DLD1 (cell line): Measurements from ENCODE around the gene CLDN17.

Experiments used
- in situ Hi-C: cut with HindIII; loops from 2 replicates; pipeline ENCODE4 v1.10.0; 2017; ENCODE audit warnings: low sequenced_read_pairs

CLDN17 gene, protein sequence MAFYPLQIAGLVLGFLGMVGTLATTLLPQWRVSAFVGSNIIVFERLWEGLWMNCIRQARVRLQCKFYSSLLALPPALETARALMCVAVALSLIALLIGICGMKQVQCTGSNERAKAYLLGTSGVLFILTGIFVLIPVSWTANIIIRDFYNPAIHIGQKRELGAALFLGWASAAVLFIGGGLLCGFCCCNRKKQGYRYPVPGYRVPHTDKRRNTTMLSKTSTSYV

DNA sequence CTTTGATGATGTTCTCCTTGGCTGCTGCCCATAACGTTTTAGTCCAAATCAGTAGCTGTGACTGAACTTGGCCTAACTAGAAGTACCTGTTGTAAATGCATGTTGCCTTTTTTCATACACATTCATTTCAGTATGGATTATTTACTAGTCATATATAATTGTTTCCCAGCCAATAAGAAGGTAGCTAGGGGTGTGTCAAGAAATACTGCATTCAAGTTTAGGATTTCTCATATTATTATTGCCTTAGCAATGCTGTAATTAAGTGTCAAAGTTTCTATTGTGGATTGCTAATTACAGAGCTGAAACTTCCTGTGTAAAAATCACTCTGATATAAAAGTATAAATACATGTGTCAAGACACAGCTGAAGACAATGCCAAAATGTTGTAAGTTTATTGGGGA is at the start of gene CLDN17:
Gene CLDN17, minus strand, starts transcription at position 101 of the 400 bp plus-strand sequence. CDS start 188 bp downstream, outside the sequence.
- in situ Hi-C loops, result no loop called here

DNA sequence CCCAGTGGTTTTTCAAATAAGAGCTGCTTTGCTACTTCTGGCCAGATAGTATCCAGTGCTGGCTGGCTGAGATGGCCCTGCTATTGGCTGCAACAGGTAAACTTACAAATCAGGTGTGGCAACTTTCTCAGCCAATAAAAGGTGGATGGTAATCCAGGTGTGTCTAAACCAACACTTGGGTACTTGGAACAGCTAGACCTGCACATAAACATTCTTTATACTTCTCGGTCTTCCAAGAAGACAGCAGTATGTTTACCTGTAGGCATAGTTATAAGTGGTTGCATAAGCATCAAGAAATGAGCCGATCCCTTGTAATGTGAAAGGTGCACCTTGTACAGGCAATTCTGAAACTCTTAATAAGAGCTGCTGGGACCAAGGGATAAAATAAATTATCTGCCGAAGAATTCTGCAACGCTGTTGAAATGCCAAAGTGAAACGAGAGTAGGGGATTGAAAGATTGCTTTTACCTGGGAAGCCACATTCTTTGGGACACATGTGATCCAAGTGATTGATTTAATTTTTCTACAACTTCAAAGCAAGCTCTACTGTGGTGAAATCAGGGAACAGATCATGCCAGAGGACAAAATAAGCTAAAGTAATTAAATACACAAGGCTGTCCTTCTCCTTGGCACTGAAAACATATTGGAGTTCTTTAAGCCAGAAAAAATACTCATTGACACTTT is 49.6 kb upstream of the CLDN17 start, which contains the start of gene CLDN8:
Gene CLDN8, minus strand, starts transcription at position 57 of the 683 bp plus-strand sequence. CDS start 172 bp downstream, outside the sequence.
- in situ Hi-C loops, result no loop called here

DNA sequence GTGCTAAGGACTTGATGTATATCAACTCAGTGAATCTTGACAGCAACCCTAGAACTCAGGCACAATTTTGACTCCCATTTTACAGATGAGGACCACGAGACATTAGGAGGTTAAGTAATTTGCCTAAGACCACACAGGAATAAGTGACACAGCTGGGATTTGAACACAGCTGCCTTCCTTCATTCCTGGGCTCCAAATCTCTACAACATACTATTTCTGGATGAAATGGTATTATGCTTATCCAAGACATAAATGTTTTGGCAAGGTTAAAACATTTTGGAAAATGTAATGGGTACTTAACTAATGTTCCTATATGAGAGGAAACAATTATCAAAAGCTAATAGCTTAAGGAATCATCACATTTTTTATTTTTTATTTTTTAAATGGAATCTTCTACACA is 44.5 kb upstream of the CLDN17 start:
- in situ Hi-C loops, result no loop called here

DNA sequence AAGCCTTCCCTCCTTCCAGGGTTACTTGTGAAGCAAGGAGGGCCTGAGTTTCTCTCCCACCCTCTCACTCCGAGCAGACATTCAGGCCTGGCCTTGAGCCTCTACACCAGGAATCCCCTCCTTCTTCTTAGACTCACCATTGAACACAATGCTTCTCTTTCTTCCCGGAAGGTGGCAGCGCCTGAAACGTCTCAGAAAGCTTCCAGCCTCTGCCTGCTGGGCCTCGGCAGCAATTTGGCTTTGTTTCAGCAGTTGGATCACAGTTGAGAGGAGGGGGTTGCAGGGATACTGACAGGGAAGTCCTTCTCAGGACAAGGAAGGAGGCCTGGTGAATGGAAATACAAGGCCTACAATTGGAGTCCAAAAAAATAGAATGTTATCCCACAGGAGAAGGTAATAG is 43.0 kb upstream of the CLDN17 start:
- in situ Hi-C loops, result no loop called here

DNA sequence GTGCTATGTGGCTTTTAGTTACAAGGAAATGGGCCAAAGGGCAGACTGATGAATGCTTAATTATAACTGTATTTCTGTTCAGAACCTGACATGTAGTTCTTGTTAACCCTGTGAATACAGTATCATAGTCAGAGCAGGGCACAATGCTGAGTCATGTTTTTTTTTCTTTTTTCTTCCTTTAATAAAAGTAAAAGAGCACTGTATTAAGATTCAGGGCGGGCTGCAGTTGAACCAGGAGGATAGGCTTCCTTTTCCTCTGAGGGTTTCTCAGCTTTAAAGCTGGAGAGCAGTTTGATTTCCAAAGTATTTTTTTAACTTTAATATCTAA is 40.6 kb upstream of the CLDN17 start:
- in situ Hi-C loops, result no loop called here

DNA sequence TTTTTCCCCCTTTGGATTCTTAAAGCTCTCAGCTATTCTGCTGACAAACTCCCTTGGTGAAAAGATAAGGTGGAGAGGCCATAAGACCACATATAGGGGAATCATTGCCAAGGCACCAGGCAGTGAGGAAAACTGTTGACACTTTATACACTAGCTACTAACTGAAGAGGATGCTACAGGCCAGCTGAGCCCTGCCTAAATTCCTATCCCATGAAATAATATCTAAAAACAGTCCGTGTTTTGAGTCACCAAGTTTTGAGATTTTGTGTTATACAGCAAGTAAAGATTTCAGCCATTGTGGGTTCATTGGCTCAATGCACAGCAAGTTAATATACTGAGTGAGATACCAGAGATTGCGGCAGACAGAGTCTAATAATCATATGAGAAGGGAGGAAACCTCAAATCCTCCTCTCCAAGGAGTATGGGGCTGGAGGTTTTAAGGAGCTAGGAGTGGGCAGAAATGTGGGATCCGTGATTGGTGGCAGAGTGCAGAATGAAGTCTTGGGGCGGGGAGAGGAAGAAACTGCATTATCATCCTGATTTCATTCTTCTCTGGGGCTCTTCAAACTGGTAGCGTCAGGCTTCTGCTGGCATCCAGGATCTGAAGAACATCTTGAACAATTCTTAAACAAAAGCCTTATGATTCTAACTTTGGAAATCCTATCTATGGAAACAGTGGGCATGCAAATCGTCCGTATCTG is 40.1 kb upstream of the CLDN17 start:
- in situ Hi-C loops, result no loop called here

DNA sequence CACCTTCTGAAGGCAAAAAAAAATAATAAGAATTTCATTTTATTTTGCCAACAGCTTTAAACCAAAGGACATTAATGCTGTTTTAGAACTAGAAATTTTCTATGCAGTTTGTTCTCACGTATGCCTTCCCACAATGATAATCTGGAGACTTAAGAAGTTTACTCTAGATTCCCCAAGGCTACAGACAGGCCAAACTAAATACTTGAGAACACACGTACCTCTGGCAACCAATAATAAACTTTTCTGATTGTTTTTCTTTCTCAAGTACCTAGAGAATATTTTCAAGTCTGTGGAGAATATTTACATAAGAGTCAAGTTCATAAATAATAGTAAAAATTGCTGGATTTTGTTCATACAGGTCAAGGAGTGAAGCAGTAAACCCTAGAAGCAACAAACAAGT is 33.4 kb upstream of the CLDN17 start:
- in situ Hi-C loops, result no loop called here

DNA sequence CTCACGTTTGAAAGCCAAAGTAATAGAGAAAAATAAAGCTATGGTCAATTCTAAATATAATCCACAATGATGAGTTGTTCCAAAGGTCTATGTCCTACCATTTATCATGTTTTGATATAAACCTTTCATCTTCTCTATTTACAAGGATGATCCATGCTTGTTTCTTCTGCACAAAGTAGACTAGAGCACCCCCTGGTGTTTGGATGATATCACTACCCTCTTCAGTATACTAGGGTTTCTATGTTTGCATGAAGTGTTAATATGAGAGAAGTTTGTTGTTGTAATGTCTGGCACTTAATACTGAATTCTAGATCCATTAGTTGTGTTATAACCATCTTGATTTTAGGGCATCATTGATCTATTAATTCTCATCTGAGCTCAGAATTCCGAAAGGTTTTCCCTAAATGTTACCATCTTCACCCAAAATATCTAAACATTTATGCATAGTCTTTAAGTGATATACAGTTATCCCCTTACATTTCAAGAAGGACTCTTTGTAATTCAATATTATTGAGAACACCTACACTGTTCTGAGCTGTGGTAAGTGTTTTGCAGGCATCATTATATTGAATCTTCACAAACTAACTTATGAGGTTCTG is 28.2 kb upstream of the CLDN17 start:
- in situ Hi-C loops, result no loop called here

DNA sequence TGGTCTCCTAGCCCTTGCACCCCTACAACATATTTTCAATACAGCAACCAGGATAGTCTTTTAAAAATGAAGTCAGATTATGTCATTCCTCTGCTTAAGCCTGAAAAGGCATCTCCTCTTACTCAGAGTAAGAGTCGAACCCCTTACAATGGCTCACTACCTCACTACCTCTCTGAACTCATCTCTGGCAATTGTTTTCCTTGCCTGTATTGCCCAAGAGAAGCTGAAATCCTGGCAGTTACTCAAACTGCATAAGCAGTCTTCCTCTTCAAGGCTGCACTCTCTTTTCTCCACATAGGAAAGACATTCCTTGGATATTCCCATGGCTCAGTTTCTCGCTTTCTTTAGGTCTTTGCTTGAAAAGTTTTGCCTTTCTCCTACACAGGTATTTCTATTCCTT is 26.6 kb upstream of the CLDN17 start:
- in situ Hi-C loops, result no loop called here

DNA sequence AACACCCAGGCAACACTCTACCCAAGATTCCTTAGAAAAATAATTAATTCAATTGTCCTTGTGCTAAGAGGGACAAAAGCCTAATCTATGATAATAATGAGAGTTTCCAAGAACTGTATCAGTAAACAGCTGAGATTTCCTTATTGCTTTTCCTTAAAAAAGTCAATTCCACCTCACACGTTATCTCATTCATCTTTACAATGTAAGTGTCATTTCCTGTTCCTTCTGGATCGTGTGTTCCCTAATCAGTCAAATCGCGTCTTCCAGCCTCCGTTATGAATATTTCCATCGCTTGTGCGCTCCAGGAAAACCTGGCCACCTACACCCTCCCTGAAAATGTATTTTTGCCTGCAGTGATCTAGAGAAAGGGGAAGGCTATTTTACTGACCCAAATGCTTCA is 23.9 kb upstream of the CLDN17 start:
- in situ Hi-C loops, result no loop called here

DNA sequence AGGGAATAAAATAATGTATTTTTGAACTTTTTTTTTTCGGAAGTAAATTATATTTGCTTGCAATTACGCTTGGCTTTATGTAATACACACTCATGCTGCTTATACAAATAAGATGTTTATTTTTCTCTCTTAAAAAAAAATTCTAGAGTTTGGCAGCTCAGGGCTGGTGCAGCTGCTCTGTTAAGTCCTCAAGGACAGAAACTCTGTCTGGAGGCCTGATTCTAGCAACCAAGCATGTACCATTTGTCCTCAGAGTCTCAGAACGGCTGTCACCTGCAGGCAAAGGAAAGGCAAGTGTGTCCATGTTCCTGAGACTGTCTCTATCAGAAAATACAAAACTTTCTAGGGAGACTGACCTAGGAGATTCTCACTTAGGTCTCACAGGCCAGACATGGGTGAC is 23.2 kb upstream of the CLDN17 start:
- in situ Hi-C loops, result no loop called here

DNA sequence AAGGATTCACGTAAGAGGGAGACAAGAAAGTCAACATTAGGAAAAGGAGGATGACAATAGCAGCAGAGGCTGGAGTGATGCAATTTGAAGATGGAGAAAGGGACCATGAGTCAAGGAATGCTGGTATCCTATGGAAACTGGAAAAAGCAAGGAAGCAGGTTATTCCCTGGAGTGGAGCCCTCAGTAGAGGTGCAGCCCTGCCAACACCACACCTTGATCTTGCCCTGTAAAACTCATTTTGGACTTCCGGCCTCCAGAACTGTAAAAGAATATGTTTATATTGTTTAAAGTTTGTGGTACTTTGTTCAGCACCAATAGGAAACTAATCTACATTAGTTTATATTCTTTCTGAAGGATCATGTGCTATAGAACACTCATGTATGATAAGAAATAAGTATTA is 19.6 kb upstream of the CLDN17 start:
- in situ Hi-C loops, result no loop called here

DNA sequence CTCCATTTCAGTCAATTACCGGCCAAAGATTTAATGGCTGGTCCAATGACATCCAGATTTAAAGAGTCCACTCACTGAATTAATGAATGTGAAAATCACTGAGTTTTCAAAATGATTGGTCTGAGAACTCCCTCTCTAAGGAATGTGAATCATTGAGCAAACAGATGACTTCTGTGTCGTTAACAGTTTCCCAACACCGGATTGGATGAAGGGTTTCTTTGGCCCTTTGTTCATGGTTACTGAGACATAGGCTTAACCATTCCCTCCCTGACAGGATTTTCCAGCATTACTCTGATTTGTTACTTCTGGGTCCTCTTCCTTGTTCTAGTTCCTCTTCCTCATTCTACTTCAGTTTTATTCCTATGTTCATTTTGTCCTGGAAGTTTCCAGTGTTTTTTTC is 1.5 kb upstream of the CLDN17 start:
- in situ Hi-C loops, result no loop called here

DNA sequence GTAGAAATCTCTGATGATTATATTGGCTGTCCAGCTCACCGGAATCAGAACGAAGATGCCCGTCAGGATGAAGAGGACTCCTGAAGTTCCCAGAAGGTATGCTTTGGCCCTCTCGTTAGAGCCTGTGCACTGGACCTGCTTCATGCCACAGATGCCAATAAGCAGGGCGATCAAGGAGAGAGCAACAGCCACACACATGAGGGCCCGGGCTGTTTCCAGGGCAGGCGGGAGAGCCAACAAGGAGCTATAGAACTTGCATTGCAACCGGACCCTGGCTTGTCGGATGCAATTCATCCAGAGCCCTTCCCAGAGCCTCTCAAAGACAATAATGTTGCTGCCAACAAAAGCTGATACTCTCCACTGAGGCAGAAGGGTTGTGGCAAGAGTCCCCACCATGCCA is 434 bp downstream of the CLDN17 start:
- in situ Hi-C loops, result no loop called here

DNA sequence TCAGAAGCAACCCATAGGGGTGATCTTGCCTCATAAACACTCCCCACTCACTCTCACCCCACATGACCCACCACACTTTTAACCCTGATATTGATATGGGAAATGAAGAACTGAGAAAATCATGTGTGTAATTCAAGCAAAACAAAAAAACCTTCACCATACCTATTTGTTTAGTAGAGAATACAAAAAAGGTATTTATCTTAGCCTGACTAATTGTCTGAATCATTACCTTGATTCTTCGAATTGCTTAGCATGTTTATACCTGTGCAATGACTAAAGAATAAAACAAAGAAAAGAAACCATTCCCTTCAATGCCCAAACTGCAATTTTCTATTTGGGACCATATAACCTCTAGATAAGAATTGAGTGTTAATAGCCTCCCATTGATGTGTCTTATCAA is 1.8 kb downstream of the CLDN17 start:
- in situ Hi-C loops, result no loop called here

DNA sequence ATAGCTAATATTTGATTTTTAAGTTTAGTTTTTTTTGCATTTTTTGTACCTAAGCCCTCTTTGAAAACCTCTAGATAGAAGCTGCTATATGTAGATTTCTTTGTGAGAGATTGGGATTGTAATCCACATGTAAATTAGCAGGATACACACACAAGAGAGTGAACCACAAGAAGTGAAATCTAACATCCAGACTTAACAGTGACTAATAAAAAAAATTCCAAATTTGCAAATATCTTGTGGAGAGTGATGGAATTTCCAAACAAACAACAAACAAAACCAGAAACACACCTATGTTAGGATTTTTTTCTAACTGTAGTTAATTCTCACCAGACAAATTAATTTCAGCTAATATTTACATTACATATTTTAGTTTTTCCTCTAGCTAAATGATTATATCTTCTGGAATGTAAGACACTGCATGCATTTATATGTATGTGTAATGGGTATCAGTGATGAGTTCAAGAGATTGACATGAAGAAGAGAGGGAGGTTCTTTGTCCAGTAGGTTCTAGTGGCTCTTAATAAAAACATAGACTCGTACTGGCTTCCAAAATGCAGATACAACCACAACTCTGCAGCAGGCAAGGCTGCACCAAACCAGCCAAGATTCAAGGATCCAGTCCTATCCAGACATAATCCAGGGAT is 12.8 kb downstream of the CLDN17 start:
- in situ Hi-C loops, result no loop called here

DNA sequence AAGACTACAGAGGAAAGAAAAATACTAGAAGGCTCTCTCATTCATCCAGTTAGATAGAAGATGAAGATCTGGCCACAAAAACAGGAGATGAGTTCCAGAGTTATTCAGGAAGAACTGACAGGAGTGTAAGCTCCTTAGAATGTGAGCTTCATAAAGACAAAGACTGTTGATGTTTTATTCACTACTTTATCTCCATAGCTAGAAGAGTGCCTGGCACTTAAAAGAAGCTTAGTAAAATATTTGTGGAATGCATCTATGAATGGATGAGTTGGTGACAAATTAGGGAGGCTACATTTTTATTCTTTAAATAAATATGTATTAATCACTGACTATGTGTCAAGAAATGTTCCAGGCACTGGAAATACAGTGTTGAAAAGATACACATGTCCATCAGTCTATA is 13.8 kb downstream of the CLDN17 start:
- in situ Hi-C loops, result no loop called here

DNA sequence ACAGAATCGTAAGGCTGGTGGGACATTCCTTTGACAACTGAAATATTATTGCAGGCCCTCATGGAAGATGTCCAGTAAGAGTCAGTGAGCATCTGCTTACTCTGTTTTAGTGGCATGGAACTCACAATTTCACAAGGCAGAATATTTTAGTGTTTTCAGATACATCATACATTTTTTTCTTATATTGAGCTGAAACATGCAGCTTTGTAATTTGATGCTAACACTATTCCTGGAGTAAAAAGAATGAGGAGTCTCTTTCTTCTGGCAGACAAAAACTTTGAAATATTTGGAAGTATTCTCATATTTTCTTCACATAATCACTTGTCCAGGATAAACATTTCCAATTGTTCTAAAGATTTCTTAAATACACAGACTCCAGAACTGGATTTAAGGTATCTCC is 17.7 kb downstream of the CLDN17 start:
- in situ Hi-C loops, result no loop called here

DNA sequence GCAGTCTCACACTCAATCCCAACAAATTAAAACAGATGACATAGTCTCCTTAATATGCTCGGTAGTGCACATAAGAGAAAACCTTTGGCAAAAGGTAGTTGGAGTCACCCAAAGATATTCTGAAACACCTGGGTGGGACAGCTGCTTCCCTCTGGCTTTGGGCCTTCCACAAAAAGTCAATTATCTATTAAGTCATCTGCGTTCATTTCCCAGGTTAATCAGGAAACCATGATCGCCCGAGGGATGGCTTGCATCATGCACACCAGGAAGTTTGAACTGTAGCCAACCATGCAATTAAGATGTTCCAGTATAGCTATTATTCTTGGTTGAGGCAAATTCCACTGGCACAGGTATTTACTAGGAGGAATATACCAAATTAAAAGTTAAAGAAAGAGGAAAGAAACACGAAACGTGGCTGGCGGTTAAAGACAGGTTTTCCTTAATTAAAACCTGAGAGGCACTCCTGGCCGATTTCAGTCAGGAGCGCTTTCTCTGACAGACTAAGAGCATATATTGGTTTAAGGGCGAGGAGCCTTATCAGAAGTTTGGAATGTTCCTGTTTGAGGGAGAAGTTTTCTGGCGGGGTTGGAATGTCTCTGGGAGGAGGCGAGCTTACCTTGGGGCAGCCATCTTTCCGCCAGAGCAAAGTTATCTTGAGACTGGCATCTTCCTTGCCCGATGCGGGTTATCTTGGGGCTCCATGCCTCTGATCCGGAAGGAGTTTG is 19.9 kb downstream of the CLDN17 start:
- in situ Hi-C loops, result no loop called here

DNA sequence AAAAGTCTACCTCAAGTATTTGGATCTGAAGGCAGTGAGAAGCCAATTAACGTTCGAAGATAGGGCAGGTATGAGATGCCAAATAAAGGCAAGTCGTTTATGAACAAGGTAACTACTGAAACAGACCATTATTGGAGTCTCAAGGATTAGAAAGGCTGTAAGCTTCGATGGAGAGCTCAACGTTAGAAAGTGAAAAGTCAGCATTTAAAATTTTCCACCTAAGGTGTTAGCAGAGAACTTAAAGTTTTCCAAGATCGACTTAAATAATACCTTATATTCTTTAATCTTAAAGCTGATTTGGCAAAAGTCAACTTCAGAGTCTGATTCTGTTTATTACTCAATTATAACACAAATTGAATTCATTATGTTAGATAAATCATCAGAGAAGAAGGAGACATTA is 28.1 kb downstream of the CLDN17 start:
- in situ Hi-C loops, result no loop called here

DNA sequence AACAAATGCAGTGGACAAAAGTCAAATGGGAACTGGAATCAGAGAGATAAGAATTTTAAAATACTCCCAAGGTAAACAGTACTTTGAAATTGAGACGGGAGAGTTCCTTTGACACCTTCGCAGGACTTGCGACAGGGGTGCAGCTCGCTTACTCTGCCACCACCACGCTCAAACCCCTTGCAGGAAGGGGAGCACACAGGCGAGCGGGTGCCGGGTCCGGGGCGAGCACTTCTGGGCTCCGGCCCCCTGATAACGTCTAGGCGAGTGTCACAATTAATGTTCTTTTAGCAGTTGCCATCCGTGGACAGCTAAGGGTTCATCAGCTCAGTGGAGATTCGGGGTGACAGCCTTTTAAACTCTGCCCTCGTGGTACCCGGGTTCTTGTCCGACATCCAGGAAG is 37.4 kb downstream of the CLDN17 start:
- in situ Hi-C loops, result no loop called here
